SK-N-SH (cell line): Measurements from ENCODE around the gene GNAT1. TPM values are rescaled to one million over a fixed set of nuclear protein-coding genes. Genes with fewer than 3 reads are reported as not detected.
A peak's percentile ranks its signal among the peaks of the same experiment; 100 is the strongest.

ENCODE experiments used
- CTCF ChIA-PET: fragments of 300-600, 350-600 bp; formaldehyde crosslinking; extraction: SDS; loops from one replicate; lab custom pipeline; 2021; lab: Yijun Ruan, JAX
- POLR2A ChIA-PET: fragments of 350-600 bp; sonication (Branson Sonifier 250); formaldehyde crosslinking; extraction: SDS; loops from one replicate; lab custom pipeline; 2020; ENCODE audit warnings: antibody characterized with exemption, inconsistent platforms; lab: Yijun Ruan, JAX
- DNase-seq: peaks from one replicate; pipeline ENCODE4 v3.0.0; 2012
- H2AFZ ChIP-seq: fragments of 200-600 bp; sonication (generic); 2 replicates; pipeline ENCODE4 v1.8.1; 2016; ENCODE audit warnings: antibody characterized with exemption, mild to moderate bottlenecking, low read depth
- H3F3A ChIP-seq: fragments of 200-600 bp; sonication (generic); replicated peaks from 2 replicates; pipeline ENCODE3; 2016; ENCODE audit warnings: antibody characterized with exemption, mild to moderate bottlenecking; ENCODE audit not compliant: insufficient read depth
- H3K27ac ChIP-seq, 2 experiments: fragments of 200-500 bp in 1 of 2; fragments of 200-600 bp in 1 of 2; sonication (Bioruptor generic) in 1 of 2; sonication (generic), shearing (Covaris generic) in 1 of 2; 2 replicates each; pipeline versions ENCODE4 v1.5.1 to v1.6.1; 2014 to 2016; ENCODE audit warnings: low read depth in 2 of 2, inconsistent platforms in 1 of 2, low read length in 1 of 2, mild to moderate bottlenecking in 1 of 2, mixed read lengths in 1 of 2
- H3K27me3 ChIP-seq: fragments of 200-600 bp; sonication (generic), shearing (Covaris generic); 2 replicates; pipeline ENCODE4 v1.6.1; 2016; ENCODE audit warnings: mixed run types; ENCODE audit not compliant: insufficient read depth
- H3K36me3 ChIP-seq, 2 experiments: fragments of 200-500 bp in 1 of 2; fragments of 200-600 bp in 1 of 2; sonication (Bioruptor generic) in 1 of 2; sonication (generic) in 1 of 2; replicated peaks in 1 of 2; 2 replicates each; pipeline versions ENCODE3 to v1.5.1; 2014 to 2016; ENCODE audit warnings: low read length in 1 of 2, mild to moderate bottlenecking in 1 of 2; ENCODE audit not compliant: insufficient read depth in 2 of 2, control insufficient read depth in 1 of 2
- H3K4me1 ChIP-seq, 2 experiments: fragments of 200-500 bp in 1 of 2; fragments of 200-600 bp in 1 of 2; sonication (Bioruptor generic) in 1 of 2; sonication (generic), shearing (Covaris generic) in 1 of 2; 2 replicates each; pipeline versions ENCODE4 v1.5.1 to v1.6.1; 2014 to 2016; ENCODE audit warnings: low read depth in 1 of 2, low read length in 1 of 2, mixed run types in 1 of 2; ENCODE audit not compliant: insufficient read depth in 2 of 2, control insufficient read depth in 1 of 2
- H3K4me2 ChIP-seq: fragments of 200-600 bp; sonication (generic), shearing (Covaris generic); 2 replicates; pipeline ENCODE4 v1.6.1; 2017; ENCODE audit warnings: mixed run types
- H3K4me3 ChIP-seq, 2 experiments: fragments of 200-500 bp in 1 of 2; fragments of 200-600 bp in 1 of 2; sonication (Bioruptor generic) in 1 of 2; sonication (generic), shearing (Covaris generic) in 1 of 2; 2 replicates each; pipeline versions ENCODE4 v1.5.1 to v1.8.1; 2014 to 2016; ENCODE audit warnings: low read depth in 2 of 2, inconsistent platforms in 1 of 2, low read length in 1 of 2, mild to moderate bottlenecking in 1 of 2, mixed read lengths in 1 of 2, moderate library complexity in 1 of 2
- H3K79me2 ChIP-seq: fragments of 200-600 bp; sonication (generic); 2 replicates; pipeline ENCODE4 v1.8.1; 2017; ENCODE audit warnings: mild to moderate bottlenecking; ENCODE audit not compliant: insufficient read depth
- H3K9ac ChIP-seq: fragments of 200-600 bp; sonication (generic); 2 replicates; pipeline ENCODE4 v1.6.1; 2017; ENCODE audit warnings: mixed run types
- H3K9me2 ChIP-seq: fragments of 200-600 bp; sonication (generic); 2 replicates; pipeline ENCODE4 v1.6.1; 2017; ENCODE audit warnings: mixed run types
- H3K9me3 ChIP-seq: fragments of 200-600 bp; sonication (generic); 2 replicates; pipeline ENCODE4 v1.6.1; 2017; ENCODE audit warnings: mixed run types, mild to moderate bottlenecking, moderate library complexity
- H4K20me1 ChIP-seq: fragments of 200-600 bp; sonication (generic); 2 replicates; pipeline ENCODE4 v1.6.1; 2017; ENCODE audit warnings: mild to moderate bottlenecking, mixed run types; ENCODE audit not compliant: insufficient read depth
- CHD2 ChIP-seq: fragments of 150-350 bp; IDR thresholded peaks from 2 replicates; pipeline ENCODE4 v1.6.1; 2018; ENCODE audit warnings: low read length; ENCODE audit not compliant: partially characterized antibody
- EP300 ChIP-seq, 2 experiments: IDR thresholded peaks; 2 replicates each; pipeline versions ENCODE4 v1.4.0 to v1.6.1; 2012; ENCODE audit warnings: borderline replicate concordance in 1 of 2, low read depth in 1 of 2, low read length in 1 of 2
- EZH2phosphoT487 ChIP-seq: fragments of 200-600 bp; sonication (generic); IDR thresholded peaks from 2 replicates; pipeline ENCODE4 v1.6.1; 2017; ENCODE audit warnings: low read depth, mixed run types, mild to moderate bottlenecking, antibody characterized with exemption, moderate library complexity, borderline replicate concordance
- GABPA ChIP-seq: IDR thresholded peaks from 2 replicates; pipeline ENCODE4 v1.4.0; 2012; ENCODE audit warnings: low read depth, mild to moderate bottlenecking
- GATA2 ChIP-seq: sonication (generic); formaldehyde crosslinking; IDR thresholded peaks from 2 replicates; pipeline ENCODE4 v1.5.0; 2020; ENCODE audit warnings: mild to moderate bottlenecking, missing genetic modification reagents
- MXI1 ChIP-seq: IDR thresholded peaks from 2 replicates; pipeline ENCODE4 v1.6.1; 2012; ENCODE audit warnings: mild to moderate bottlenecking, low read depth, low read length, improper control_type of control experiment
- NFIC ChIP-seq: IDR thresholded peaks from 2 replicates; pipeline ENCODE4 v1.4.0; 2012; ENCODE audit warnings: borderline replicate concordance
- RFX5 ChIP-seq: IDR thresholded peaks from 2 replicates; pipeline ENCODE4 v1.6.1; 2012; ENCODE audit warnings: mild to moderate bottlenecking, improper control_type of control experiment, low read length
- SMC3 ChIP-seq: IDR thresholded peaks from 2 replicates; pipeline ENCODE4 v1.6.1; 2012; ENCODE audit warnings: low read depth, low read length, improper control_type of control experiment
- TEAD4 ChIP-seq: IDR thresholded peaks from 2 replicates; pipeline ENCODE4 v1.4.0; 2012; ENCODE audit warnings: mild to moderate bottlenecking, borderline replicate concordance; ENCODE audit not compliant: insufficient read depth
- WGBS: methylation state at CpG from one replicate; pipeline ENCODE4 v1.1.6; 2017; ENCODE audit warnings: low lambda C conversion rate; 5-methylcytosine and 5-hydroxymethylcytosine counted together
- polyA plus RNA-seq, 3 experiments: library from polyadenylated mRNA; depleted of rRNA; stranded (reverse); fragments of >200 nt; gene quantifications; 2 replicates each; pipeline ENCODE4 v1.2.3, GENCODE V29; 2012
- TF ChIP-seq, protein P1 (sequence below): IDR thresholded peaks from 2 replicates; pipeline ENCODE4 v1.4.0; 2012; ENCODE audit warnings: low read depth
- TF ChIP-seq, protein P2 (sequence below): fragments of 200-600 bp; sonication (generic); IDR thresholded peaks from 2 replicates; pipeline ENCODE4 v1.6.1; 2017; ENCODE audit warnings: antibody characterized with exemption, mild to moderate bottlenecking, moderate library complexity
- TF ChIP-seq, protein P3 (sequence below): IDR thresholded peaks from 2 replicates; pipeline ENCODE4 v1.6.1; 2012; ENCODE audit warnings: mild to moderate bottlenecking, low read depth, low read length, moderate library complexity
- TF ChIP-seq, protein P4 (sequence below): IDR thresholded peaks from 2 replicates; pipeline ENCODE4; 2012

GNAT1 gene
- polyA plus RNA-seq, 1 of the 3 experiments (the other 2 are of a cell fraction), result not detected

DNA sequence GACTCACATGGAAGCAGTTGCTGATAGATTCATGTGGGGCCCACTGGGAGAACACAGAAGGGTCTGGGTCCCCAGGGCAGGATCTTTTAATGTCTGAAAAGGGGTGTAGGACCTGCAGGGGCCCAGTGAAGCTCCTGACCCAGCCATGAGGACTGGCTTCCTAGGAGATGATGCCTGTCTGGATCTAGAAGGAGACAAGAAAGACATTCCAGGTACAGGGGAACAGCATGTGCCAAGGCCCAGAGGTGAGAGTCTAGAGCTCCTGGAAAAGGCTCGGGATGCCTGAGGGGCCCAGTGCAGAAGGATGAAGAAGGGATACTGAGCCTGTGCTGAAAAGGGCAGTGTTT lies 41.0 kb upstream of the GNAT1 start:
- 91% methylated on average over 1 of the region's 1 CpG for WGBS
- no peak overlapping the region for H3K9ac ChIP-seq
- H3K79me2 ChIP-seq, result no peaks in the 10 kb centered on the region
- DNase-seq, result no peak
- POLR2A ChIA-PET, result interaction anchor here (0.6 to 3.0 kb wide), 4 partner anchors 26 to 149 kb away, joined by 3 to 12 read pairs (median 3); partner anchors contain the start of genes HYAL3, NAA80 and RBM5
- CTCF ChIA-PET, result interaction anchor here (0.8 to 5.6 kb wide), 6 partner anchors 28 to 97 kb away, joined by 3 to 132 read pairs (median 10); no protein-coding TSS in a partner anchor
- H3K4me2 ChIP-seq, result no peak overlapping the region
- H3K36me3 ChIP-seq, result no peaks in the 10 kb centered on the region
- no peaks in the 10 kb centered on the region for H3K9me3 ChIP-seq
- H3K4me3 ChIP-seq, result no peak overlapping the region
- H3K9me2 ChIP-seq, result no peaks in the 10 kb centered on the region
- peaks cover 0 to 61% of the 10 kb centered on the region in 2 experiments; a peak in 2 of 4 replicates for H3K4me1 ChIP-seq
- no peaks in the 10 kb centered on the region for H4K20me1 ChIP-seq
- TF ChIP-seq GABPA (no peak), EP300 (IDR thresholded peaks at IDR 0.05; ENCODE audit: borderline replicate concordance in 1 of 2, low read depth in 1 of 2, low read length in 1 of 2) (no peak), MXI1 (no peak), NFIC (no peak), RFX5 (no peak), CHD2 (no peak), TEAD4 (no peak), EZH2phosphoT487 (no peak), GATA2 (no peak), SMC3 (no peak)
- TF ChIP-seq, protein P1, sequence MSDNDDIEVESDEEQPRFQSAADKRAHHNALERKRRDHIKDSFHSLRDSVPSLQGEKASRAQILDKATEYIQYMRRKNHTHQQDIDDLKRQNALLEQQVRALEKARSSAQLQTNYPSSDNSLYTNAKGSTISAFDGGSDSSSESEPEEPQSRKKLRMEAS, result no peak
- TF ChIP-seq, protein P2, sequence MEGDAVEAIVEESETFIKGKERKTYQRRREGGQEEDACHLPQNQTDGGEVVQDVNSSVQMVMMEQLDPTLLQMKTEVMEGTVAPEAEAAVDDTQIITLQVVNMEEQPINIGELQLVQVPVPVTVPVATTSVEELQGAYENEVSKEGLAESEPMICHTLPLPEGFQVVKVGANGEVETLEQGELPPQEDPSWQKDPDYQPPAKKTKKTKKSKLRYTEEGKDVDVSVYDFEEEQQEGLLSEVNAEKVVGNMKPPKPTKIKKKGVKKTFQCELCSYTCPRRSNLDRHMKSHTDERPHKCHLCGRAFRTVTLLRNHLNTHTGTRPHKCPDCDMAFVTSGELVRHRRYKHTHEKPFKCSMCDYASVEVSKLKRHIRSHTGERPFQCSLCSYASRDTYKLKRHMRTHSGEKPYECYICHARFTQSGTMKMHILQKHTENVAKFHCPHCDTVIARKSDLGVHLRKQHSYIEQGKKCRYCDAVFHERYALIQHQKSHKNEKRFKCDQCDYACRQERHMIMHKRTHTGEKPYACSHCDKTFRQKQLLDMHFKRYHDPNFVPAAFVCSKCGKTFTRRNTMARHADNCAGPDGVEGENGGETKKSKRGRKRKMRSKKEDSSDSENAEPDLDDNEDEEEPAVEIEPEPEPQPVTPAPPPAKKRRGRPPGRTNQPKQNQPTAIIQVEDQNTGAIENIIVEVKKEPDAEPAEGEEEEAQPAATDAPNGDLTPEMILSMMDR, result no peak
- TF ChIP-seq, protein P3, sequence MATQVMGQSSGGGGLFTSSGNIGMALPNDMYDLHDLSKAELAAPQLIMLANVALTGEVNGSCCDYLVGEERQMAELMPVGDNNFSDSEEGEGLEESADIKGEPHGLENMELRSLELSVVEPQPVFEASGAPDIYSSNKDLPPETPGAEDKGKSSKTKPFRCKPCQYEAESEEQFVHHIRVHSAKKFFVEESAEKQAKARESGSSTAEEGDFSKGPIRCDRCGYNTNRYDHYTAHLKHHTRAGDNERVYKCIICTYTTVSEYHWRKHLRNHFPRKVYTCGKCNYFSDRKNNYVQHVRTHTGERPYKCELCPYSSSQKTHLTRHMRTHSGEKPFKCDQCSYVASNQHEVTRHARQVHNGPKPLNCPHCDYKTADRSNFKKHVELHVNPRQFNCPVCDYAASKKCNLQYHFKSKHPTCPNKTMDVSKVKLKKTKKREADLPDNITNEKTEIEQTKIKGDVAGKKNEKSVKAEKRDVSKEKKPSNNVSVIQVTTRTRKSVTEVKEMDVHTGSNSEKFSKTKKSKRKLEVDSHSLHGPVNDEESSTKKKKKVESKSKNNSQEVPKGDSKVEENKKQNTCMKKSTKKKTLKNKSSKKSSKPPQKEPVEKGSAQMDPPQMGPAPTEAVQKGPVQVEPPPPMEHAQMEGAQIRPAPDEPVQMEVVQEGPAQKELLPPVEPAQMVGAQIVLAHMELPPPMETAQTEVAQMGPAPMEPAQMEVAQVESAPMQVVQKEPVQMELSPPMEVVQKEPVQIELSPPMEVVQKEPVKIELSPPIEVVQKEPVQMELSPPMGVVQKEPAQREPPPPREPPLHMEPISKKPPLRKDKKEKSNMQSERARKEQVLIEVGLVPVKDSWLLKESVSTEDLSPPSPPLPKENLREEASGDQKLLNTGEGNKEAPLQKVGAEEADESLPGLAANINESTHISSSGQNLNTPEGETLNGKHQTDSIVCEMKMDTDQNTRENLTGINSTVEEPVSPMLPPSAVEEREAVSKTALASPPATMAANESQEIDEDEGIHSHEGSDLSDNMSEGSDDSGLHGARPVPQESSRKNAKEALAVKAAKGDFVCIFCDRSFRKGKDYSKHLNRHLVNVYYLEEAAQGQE, result no peak
- TF ChIP-seq, protein P4, sequence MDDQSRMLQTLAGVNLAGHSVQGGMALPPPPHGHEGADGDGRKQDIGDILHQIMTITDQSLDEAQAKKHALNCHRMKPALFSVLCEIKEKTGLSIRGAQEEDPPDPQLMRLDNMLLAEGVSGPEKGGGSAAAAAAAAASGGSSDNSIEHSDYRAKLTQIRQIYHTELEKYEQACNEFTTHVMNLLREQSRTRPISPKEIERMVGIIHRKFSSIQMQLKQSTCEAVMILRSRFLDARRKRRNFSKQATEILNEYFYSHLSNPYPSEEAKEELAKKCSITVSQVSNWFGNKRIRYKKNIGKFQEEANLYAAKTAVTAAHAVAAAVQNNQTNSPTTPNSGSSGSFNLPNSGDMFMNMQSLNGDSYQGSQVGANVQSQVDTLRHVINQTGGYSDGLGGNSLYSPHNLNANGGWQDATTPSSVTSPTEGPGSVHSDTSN, result no peak
- H2AFZ ChIP-seq, result no peak overlapping the region
- H3K27ac ChIP-seq, result peak overlapping the region in 1 of 2 experiments; percentile 48; a peak in 1 of 4 replicates
- H3F3A ChIP-seq, result peaks cover 4% of the 10 kb centered on the region
- H3K27me3 ChIP-seq, result no peaks in the 10 kb centered on the region
